SU-DHL-6 (cell line): ENCODE results near the gene TMTC1.

ENCODE experiments used
- EZH2phosphoT487 ChIP-seq: fragments of 200-600 bp; sonication (generic), shearing (Covaris generic); conservative IDR thresholded peaks from 2 replicates; pipeline ENCODE4 v1.6.1; 2018; ENCODE audit warnings: mild to moderate bottlenecking, antibody characterized with exemption, low read length, moderate library complexity, mixed read lengths
- TF ChIP-seq, protein P1 (sequence below): fragments of 200-600 bp; sonication (generic); IDR thresholded peaks from one replicate; pipeline ENCODE4 v1.5.1; 2017; ENCODE audit warnings: antibody characterized with exemption, mild to moderate bottlenecking, low read length, moderate library complexity; ENCODE audit not compliant: insufficient read depth, poor library complexity, severe bottlenecking

DNA sequence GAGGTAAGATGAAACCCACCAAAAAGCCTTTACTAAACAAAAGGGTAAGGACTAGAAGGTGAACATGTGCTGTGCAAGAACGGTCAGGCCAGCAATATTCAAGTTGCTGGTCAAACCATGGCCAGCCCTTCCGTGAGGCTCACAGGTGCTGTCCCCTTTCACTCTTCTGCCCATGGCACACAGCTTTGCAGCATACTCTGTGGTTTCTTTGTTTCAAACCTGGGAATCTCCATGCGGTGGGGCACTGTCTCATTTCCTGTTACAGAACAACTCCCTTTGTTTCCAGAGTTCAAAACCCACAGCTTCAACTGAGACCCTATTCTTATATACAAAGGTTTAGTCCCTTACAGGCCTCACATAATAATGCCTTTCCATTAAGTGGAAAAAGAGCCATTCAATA lies 284.5 kb downstream of the TMTC1 start:
- TF ChIP-seq, protein P1, sequence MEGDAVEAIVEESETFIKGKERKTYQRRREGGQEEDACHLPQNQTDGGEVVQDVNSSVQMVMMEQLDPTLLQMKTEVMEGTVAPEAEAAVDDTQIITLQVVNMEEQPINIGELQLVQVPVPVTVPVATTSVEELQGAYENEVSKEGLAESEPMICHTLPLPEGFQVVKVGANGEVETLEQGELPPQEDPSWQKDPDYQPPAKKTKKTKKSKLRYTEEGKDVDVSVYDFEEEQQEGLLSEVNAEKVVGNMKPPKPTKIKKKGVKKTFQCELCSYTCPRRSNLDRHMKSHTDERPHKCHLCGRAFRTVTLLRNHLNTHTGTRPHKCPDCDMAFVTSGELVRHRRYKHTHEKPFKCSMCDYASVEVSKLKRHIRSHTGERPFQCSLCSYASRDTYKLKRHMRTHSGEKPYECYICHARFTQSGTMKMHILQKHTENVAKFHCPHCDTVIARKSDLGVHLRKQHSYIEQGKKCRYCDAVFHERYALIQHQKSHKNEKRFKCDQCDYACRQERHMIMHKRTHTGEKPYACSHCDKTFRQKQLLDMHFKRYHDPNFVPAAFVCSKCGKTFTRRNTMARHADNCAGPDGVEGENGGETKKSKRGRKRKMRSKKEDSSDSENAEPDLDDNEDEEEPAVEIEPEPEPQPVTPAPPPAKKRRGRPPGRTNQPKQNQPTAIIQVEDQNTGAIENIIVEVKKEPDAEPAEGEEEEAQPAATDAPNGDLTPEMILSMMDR, result no peak
- TF ChIP-seq EZH2phosphoT487, result no peak
